Mucosa of descending colon (tissue), 3 donors: ENCODE results near the gene MAST4. TPM values are rescaled to one million over a fixed set of nuclear protein-coding genes. Genes with fewer than 3 reads are reported as not detected.

ENCODE experiments used
- ATAC-seq: fragments of 200-7000 bp; cut with Tn5 transposase; one replicate; pipeline ENCODE4 v1.9.1; 2020; ENCODE audit warnings: mild to moderate bottlenecking, moderate library complexity
- DNase-seq, 3 donors: peaks; one replicate each; pipeline ENCODE4 v3.0.0-alpha.2; 2020
- H3K36me3 ChIP-seq: fragments of 200-600 bp; one replicate; pipeline ENCODE4 v1.8.0; 2021; ENCODE audit warnings: low read depth, mild to moderate bottlenecking
- H3K4me1 ChIP-seq: fragments of 200-600 bp; one replicate; pipeline ENCODE4 v1.8.0; 2021; ENCODE audit warnings: low read depth, mild to moderate bottlenecking
- H3K4me3 ChIP-seq: fragments of 200-600 bp; one replicate; pipeline ENCODE4 v1.8.0; 2021; ENCODE audit warnings: mild to moderate bottlenecking
- H3K9me3 ChIP-seq: fragments of 200-600 bp; one replicate; pipeline ENCODE4 v1.8.0; 2021; ENCODE audit warnings: mild to moderate bottlenecking
- intact Hi-C, 2 donors: fragments of 100-400 bp; cut with DNase I in 1 of 2; cut with micrococcal nuclease in 1 of 2; formaldehyde crosslinking; loops; one replicate each; pipeline versions ENCODE4 v1.11.0 to v1.11.1; 2022; cut with DNase I, micrococcal nuclease
- total RNA-seq, 3 donors: library from RNA; stranded (reverse); fragmentation: NEBNext Ultra II Directional in 2 of 3; extraction: Animal tissue kit (Norgen Biotek cat#: 25700) in 2 of 3; gene quantifications; one replicate each; pipeline versions ENCODE4 v1.2.1 to v1.2.4, GENCODE V29; 2021 to 2023
- TF ChIP-seq, protein P1 (sequence below): fragments of 200-600 bp; IDR thresholded peaks from one replicate; pipeline ENCODE4 v1.8.0; 2022; ENCODE audit warnings: antibody characterized with exemption, mild to moderate bottlenecking
- donor health status: DM: no; HTN: no; CAD: no; lungs with moderate emphysema.
- donor health status: DM: no; HTN: no; CAD: no.
- donor health status: DM: no; HTN: yes; CAD: no.

Gene MAST4
- total RNA-seq, 3 donors from 2014 or later = 16.2 to 34.0 (median 22.5) TPM

DNA sequence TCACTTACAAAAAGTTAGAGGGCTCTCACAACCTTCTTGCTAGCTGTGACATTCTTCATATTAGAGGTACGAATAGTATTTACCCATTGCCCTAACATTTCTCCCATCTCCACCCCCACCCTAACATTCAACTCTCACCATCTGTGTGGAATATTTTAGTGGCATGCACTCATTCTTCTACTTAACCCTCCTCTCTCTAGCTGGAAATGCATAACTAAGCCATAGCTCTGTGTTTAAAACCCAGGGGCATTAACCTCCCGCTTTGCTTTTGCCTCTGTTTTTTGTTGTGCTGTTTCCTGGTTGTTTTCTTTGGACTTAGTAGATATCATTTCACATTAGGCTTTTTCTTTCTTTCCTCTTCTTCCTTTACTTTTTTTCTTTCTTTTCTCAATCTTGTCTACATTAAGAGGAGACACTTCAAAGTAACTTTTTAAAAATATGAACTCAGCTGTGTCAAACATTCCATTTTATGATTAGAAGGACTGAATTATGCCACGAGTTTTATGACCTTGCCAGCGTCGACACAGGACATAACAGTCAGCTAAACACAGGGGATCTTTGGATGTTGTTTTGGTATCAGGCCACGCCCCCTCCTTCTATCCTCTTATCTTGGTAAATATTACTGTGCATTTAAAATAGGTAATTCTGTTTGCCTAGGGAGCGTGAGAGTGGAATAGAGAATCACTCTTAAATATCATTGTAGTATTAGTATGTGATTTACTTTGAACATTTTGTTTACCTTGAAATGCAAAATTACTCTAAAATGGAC is 364.4 kb downstream of the MAST4 start:
- no peaks in the 10 kb centered on the region for H3K9me3 ChIP-seq
- TF ChIP-seq, protein P1, sequence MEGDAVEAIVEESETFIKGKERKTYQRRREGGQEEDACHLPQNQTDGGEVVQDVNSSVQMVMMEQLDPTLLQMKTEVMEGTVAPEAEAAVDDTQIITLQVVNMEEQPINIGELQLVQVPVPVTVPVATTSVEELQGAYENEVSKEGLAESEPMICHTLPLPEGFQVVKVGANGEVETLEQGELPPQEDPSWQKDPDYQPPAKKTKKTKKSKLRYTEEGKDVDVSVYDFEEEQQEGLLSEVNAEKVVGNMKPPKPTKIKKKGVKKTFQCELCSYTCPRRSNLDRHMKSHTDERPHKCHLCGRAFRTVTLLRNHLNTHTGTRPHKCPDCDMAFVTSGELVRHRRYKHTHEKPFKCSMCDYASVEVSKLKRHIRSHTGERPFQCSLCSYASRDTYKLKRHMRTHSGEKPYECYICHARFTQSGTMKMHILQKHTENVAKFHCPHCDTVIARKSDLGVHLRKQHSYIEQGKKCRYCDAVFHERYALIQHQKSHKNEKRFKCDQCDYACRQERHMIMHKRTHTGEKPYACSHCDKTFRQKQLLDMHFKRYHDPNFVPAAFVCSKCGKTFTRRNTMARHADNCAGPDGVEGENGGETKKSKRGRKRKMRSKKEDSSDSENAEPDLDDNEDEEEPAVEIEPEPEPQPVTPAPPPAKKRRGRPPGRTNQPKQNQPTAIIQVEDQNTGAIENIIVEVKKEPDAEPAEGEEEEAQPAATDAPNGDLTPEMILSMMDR = no peak
- ATAC-seq (peak; percentile 58), DNase-seq (peak in 1 of 3 donors; percentile 67)
- H3K4me3 ChIP-seq = no peak overlapping the region
- intact Hi-C loops = no loop called here
- peaks cover 15% of the 10 kb centered on the region for H3K4me1 ChIP-seq
- no peaks in the 10 kb centered on the region for H3K36me3 ChIP-seq

DNA sequence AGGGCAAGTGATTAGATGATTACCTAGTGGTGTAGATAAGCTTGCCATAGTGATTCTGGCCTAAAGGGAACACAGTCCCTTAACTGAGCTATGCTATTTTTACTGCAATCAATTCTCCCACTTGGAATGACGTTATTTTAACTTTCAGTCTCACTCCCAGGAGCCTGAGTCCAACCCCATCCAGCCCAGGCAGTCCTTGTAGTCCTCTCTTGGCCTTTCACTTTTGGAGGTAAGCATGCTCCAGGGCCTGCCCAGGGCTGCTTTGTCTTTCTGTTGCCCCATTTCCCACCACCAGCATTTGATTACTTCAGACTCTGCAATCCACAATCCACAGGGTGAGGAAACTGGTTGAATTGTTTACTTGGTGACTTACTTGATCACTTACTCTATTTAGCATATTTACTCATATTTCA is 367.4 kb downstream of the MAST4 start:
- Histone ChIP-seq H3K4me3 (no peak overlapping the region), H3K9me3 (no peaks in the 10 kb centered on the region), H3K4me1 (peaks cover 15% of the 10 kb centered on the region), H3K36me3 (no peaks in the 10 kb centered on the region)
- ATAC-seq (no peak), DNase-seq (no peak)
- TF ChIP-seq, protein P1 = no peak
- intact Hi-C loops = no loop called here

- ATAC-seq (peak; percentile 84), DNase-seq (peak in 1 of 3 donors; percentile 34)
- TF ChIP-seq, protein P1 = no peak
- Histone ChIP-seq H3K4me3 (no peak overlapping the region), H3K36me3 (no peaks in the 10 kb centered on the region), H3K4me1 (peaks cover 1% of the 10 kb centered on the region), H3K9me3 (no peaks in the 10 kb centered on the region)
- intact Hi-C loops = no loop called here
These were observed 370.2 kb downstream of the MAST4 start for GRCh38 chr5:66966439-66966838.

- ATAC-seq (no peak), DNase-seq (no peak)
- Histone ChIP-seq H3K36me3 (no peaks in the 10 kb centered on the region), H3K4me1 (no peaks in the 10 kb centered on the region), H3K4me3 (no peak overlapping the region), H3K9me3 (no peaks in the 10 kb centered on the region)
- TF ChIP-seq, protein P1 = no peak
- intact Hi-C loops = no loop called here
These were observed 370.9 kb downstream of the MAST4 start for GRCh38 chr5:66967102-66967501.

DNA sequence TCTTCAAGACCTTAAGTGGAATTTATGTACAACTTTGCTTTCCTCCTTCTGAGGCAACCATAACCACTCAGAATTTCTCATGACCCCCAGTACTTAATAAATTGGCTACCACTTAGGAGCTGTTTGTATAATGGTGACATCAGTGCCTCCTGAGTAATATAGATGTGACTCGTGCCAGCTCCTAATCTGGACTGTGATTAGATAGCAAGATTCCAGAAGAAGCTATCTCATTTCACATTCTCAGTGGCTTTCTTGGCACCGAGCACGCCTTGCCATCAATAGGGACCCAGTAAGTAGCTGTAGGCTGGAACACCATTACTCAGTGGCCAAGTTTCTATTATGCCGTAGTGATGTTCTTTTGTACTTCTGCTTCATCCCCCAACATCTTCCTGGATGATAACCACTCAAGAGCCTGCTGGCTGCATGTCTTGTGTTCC is 371.7 kb downstream of the MAST4 start:
- H3K4me1 ChIP-seq = no peaks in the 10 kb centered on the region
- H3K36me3 ChIP-seq = no peaks in the 10 kb centered on the region
- no peak for ATAC-seq
- intact Hi-C loops = no loop called here
- TF ChIP-seq, protein P1 = no peak
- H3K9me3 ChIP-seq = no peaks in the 10 kb centered on the region
- H3K4me3 ChIP-seq = no peak overlapping the region
- no peak for DNase-seq
